ENCODE data around the gene SEPSECS.

GRCh38 chr4:25165916-25166315 lies 5.7 kb upstream of the SEPSECS start:
- no peak for TF ChIP-seq POLR2A (IDR thresholded peaks at IDR 0.05; ENCODE audit: low read depth, low read length)
- no peak for TF ChIP-seq TAF1 (IDR thresholded peaks at IDR 0.05; ENCODE audit: borderline replicate concordance, low read depth, low read length)
- no peak for TF ChIP-seq POLR2AphosphoS5 (IDR thresholded peaks at IDR 0.05; ENCODE audit: low read depth, low read length)

All from GM12892 (cell line).